Natural killer cell (primary cell): Measurements from ENCODE around the gene PRDM10. TPM values are rescaled to one million over a fixed set of nuclear protein-coding genes. Genes with fewer than 3 reads are reported as not detected.

ENCODE experiments used
- ATAC-seq, 3 donors: fragments of 150-1000 bp in 2 of 3; fragments of 200-7000 bp in 1 of 3; cut with Tn5 transposase; 1 replicate in 1 of 3; 2 replicates in 2 of 3; pipeline ENCODE4 v1.10.0; 2021; ENCODE audit warnings: mild to moderate bottlenecking in 2 of 3, moderate library complexity in 2 of 3
- DNase-seq, 2 donors: peaks; one replicate each; pipeline versions ENCODE4 v3.0.0 to v3.0.0-alpha.2; 2013 to 2021; ENCODE audit warnings: mixed read lengths in 1 of 2
- H3K27ac ChIP-seq: one replicate; pipeline ENCODE4 v1.5.1; 2013; ENCODE audit warnings: mild to moderate bottlenecking, low read length
- H3K27me3 ChIP-seq: one replicate; pipeline ENCODE4 v1.6.1; 2013; ENCODE audit warnings: low read length; ENCODE audit not compliant: control insufficient read depth, insufficient read depth
- H3K36me3 ChIP-seq: one replicate; pipeline ENCODE4 v1.6.1; 2013; ENCODE audit warnings: low read length; ENCODE audit not compliant: control insufficient read depth, insufficient read depth
- H3K4me1 ChIP-seq: one replicate; pipeline ENCODE4 v1.6.1; 2013; ENCODE audit warnings: low read length; ENCODE audit not compliant: control insufficient read depth, insufficient read depth
- H3K4me3 ChIP-seq: one replicate; pipeline ENCODE4 v1.5.1; 2013; ENCODE audit warnings: low read length
- H3K9me3 ChIP-seq: one replicate; pipeline ENCODE4 v1.6.1; 2013; ENCODE audit warnings: low read length; ENCODE audit not compliant: control insufficient read depth, insufficient read depth
- H3K27ac Mint-ChIP-seq, 2 donors: one replicate each; pipeline ENCODE4 v1.8.0; 2022; ENCODE audit warnings: mild to moderate bottlenecking in 2 of 2, mixed read lengths in 2 of 2, moderate library complexity in 1 of 2
- H3K27me3 Mint-ChIP-seq, 2 donors: one replicate each; pipeline ENCODE4 v1.8.0; 2022; ENCODE audit warnings: low read depth in 2 of 2, mixed read lengths in 2 of 2
- H3K36me3 Mint-ChIP-seq: one replicate; pipeline ENCODE4 v1.8.0; 2022; ENCODE audit warnings: mixed read lengths
- H3K4me1 Mint-ChIP-seq, 2 donors: one replicate each; pipeline ENCODE4 v1.8.0; 2022; ENCODE audit warnings: mixed read lengths in 2 of 2
- H3K4me3 Mint-ChIP-seq: one replicate; pipeline ENCODE4 v1.8.0; 2022; ENCODE audit warnings: mild to moderate bottlenecking, moderate library complexity, mixed read lengths
- H3K9me3 Mint-ChIP-seq, 2 donors: one replicate each; pipeline ENCODE4 v1.8.0; 2022; ENCODE audit warnings: mixed read lengths in 2 of 2
- CTCF ChIP-seq: fragments of 200-600 bp; IDR thresholded peaks from one replicate; pipeline ENCODE4 v1.8.0; 2022; ENCODE audit warnings: antibody characterized with exemption
- WGBS: methylation state at CpG from one replicate; pipeline ENCODE4 v1.1.7; 2013; ENCODE audit warnings: missing lambda C conversion rate; ENCODE audit not compliant: insufficient coverage; 5-methylcytosine and 5-hydroxymethylcytosine counted together
- intact Hi-C: fragments of 100-400 bp; cut with micrococcal nuclease; formaldehyde crosslinking; loops from one replicate; pipeline ENCODE4 v1.14.2; 2022
- total RNA-seq, 4 donors: library from RNA; stranded (reverse); fragments of 120-200 nt in 1 of 4; gene quantifications; one replicate each; pipeline versions ENCODE4 v1.2.3 to v1.2.4, GENCODE V29; 2013 to 2022

Gene PRDM10
- total RNA-seq, 3 donors from 2014 or later (not counting 1 experiment from before 2014, with no cell fraction given), result 10.3 to 13.1 (median 12.5) TPM

GRCh38 chr11:129979046-129979605 lies 23.5 kb downstream of the PRDM10 start:
- Histone ChIP-seq H3K9me3 (no peaks in the 10 kb centered on the region), H3K4me1 (no peaks in the 10 kb centered on the region), H3K36me3 (no peaks in the 10 kb centered on the region), H3K27me3 (no peaks in the 10 kb centered on the region), H3K4me3 (no peak overlapping the region), H3K27ac (no peak overlapping the region)
- no peaks in the 10 kb centered on the region for H3K27me3 Mint-ChIP-seq
- ATAC-seq (no peak), DNase-seq (no peak)
- peaks cover 10 to 21% of the 10 kb centered on the region in 2 donors for H3K4me1 Mint-ChIP-seq
- H3K36me3 Mint-ChIP-seq, result no peaks in the 10 kb centered on the region
- intact Hi-C loops, result no loop called here
- no peaks in the 10 kb centered on the region for H3K9me3 Mint-ChIP-seq
- 91% methylated on average over 7 of the region's 7 CpGs for WGBS
- no peak overlapping the region for H3K27ac Mint-ChIP-seq
- H3K4me3 Mint-ChIP-seq, result no peak overlapping the region
- no peak for TF ChIP-seq CTCF

GRCh38 chr11:129978447-129978846 lies 24.2 kb downstream of the PRDM10 start:
- Mint-ChIP-seq H3K4me1 (peaks cover 10 to 24% of the 10 kb centered on the region in 2 donors), H3K9me3 (no peaks in the 10 kb centered on the region), H3K27me3 (no peaks in the 10 kb centered on the region)

DNA sequence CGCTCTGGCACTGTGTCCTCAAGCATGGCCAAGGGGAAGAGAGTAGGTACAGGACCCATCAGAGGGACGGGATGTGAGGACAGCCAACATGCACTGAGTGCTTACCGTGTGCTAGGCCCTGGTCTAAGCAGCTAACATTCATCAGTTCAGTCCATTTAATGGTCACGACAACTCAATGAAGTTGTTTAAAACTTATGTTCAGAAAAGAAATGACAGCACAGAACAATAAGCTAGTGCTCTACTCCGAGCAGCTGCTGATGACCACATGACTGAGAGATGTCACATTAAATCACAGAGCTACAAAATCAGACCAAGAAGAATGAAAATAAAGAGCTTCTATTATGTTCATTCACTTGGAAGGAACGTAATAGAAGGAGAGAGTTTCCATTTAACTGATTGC lies 26.3 kb downstream of the PRDM10 start:
- H3K27me3 Mint-ChIP-seq, result no peaks in the 10 kb centered on the region
- Histone ChIP-seq H3K4me3 (no peak overlapping the region), H3K4me1 (peaks cover 3% of the 10 kb centered on the region), H3K27ac (no peak overlapping the region), H3K27me3 (no peaks in the 10 kb centered on the region), H3K9me3 (no peaks in the 10 kb centered on the region), H3K36me3 (no peaks in the 10 kb centered on the region)
- no peaks in the 10 kb centered on the region for H3K36me3 Mint-ChIP-seq
- H3K27ac Mint-ChIP-seq, result no peak overlapping the region
- peaks cover 23 to 35% of the 10 kb centered on the region in 2 donors for H3K4me1 Mint-ChIP-seq
- TF ChIP-seq CTCF, result no peak
- intact Hi-C loops, result no loop called here
- 89% methylated on average over 5 of the region's 6 CpGs for whole genome bisulfite sequencing
- DNase-seq (no peak), ATAC-seq (no peak)
- H3K4me3 Mint-ChIP-seq, result no peak overlapping the region
- no peaks in the 10 kb centered on the region for H3K9me3 Mint-ChIP-seq

More at GRCh38 chr11:129978447-129978846, 24.2 kb downstream of the PRDM10 start:
- H3K36me3 Mint-ChIP-seq, result no peaks in the 10 kb centered on the region
- WGBS, result 95% methylated on average over 6 of the region's 6 CpGs
- no peak overlapping the region for H3K27ac Mint-ChIP-seq
- H3K36me3 ChIP-seq, result no peaks in the 10 kb centered on the region
- no peaks in the 10 kb centered on the region for H3K4me1 ChIP-seq
- no peak overlapping the region for H3K4me3 Mint-ChIP-seq
- no peak for ATAC-seq
- no peaks in the 10 kb centered on the region for H3K9me3 ChIP-seq
- DNase-seq, result no peak
- H3K4me3 ChIP-seq, result no peak overlapping the region
- no peak for TF ChIP-seq CTCF
- H3K27ac ChIP-seq, result no peak overlapping the region
- H3K27me3 ChIP-seq, result no peaks in the 10 kb centered on the region
- intact Hi-C loops, result no loop called here

- peaks cover 26 to 37% of the 10 kb centered on the region in 2 donors for H3K4me1 Mint-ChIP-seq
- peak overlapping the region in 1 of 2 donors; percentile 51 for H3K27ac Mint-ChIP-seq
- WGBS, result 97% methylated on average over 2 of the region's 2 CpGs
- Histone ChIP-seq H3K27me3 (no peaks in the 10 kb centered on the region), H3K36me3 (no peaks in the 10 kb centered on the region), H3K9me3 (no peaks in the 10 kb centered on the region), H3K4me1 (peaks cover 3% of the 10 kb centered on the region), H3K4me3 (no peak overlapping the region), H3K27ac (no peak overlapping the region)
- ATAC-seq (no peak), DNase-seq (no peak)
- no peaks in the 10 kb centered on the region for H3K36me3 Mint-ChIP-seq
- no peak overlapping the region for H3K4me3 Mint-ChIP-seq
- no peak for TF ChIP-seq CTCF
- H3K27me3 Mint-ChIP-seq, result no peaks in the 10 kb centered on the region
- H3K9me3 Mint-ChIP-seq, result no peaks in the 10 kb centered on the region
- intact Hi-C loops, result no loop called here
These were observed 27.1 kb downstream of the PRDM10 start for GRCh38 chr11:129975543-129975942.
